HG03342 (cell line): ENCODE measurements around the gene ZDHHC11B.
"Not testable (repeated sequence)": the region's sequence is repeated elsewhere in the genome, so short reads cannot be mapped to it uniquely, and the experiment has no call there.

Experiments used
- ATAC-seq: cut with Tn5 transposase; IDR thresholded peaks from one replicate; pipeline ENCODE4 v1.9.1; 2021; ENCODE audit warnings: mild to moderate bottlenecking, moderate library complexity; ENCODE audit not compliant: unreplicated experiment

The ZDHHC11B gene, protein sequence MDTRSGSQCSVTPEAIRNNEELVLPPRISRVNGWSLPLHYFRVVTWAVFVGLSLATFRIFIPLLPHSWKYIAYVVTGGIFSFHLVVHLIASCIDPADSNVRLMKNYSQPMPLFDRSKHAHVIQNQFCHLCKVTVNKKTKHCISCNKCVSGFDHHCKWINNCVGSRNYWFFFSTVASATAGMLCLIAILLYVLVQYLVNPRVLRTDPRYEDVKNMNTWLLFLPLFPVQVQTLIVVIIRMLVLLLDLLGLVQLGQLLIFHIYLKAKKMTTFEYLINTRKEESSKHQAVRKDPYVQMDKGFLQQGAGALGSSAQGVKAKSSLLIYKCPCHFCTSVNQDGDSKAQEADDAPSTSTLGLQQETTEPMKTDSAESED

DNA sequence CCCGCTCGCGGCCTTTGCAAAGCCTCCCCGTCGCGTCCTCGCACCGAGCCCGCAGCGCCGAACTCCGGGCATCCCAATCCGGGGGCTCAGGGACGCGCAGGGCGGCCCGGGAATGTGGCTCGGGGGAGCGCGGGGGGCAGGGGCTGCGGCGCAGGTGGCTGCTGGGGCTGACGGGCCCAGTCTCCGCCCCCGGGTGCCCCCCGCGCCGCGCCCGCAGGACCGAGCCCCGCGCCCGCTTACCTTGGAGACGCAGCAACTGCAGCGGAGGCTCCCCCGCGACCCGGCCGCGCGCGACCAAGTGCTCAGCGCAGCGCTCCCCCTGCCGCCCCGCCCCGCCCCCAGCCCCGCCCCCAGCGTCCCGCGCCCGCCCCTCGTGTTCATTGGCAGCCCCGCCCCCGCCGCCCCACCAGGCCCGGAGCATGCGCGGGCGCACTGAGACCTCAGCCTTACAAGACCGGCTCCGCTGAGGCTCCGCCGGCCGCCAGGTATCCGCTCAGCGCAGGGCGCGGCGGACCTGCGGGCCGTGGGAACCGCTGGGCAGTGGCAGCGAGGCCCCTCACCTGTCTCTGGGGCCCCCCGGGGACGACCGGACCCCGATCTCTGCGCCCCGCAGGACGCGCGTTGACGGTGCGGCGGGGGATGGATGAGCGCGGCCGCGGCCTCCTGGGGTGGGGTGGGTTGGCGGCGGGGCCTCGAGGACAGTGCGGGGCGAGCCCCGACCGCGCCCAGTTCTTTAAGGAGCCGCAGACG is at the start of gene ZDHHC11B:
Gene ZDHHC11B, minus strand, starts transcription at position 302 of the 750 bp plus-strand sequence. CDS start 17,810 bp downstream, outside the sequence.
- peak; percentile 61 for ATAC-seq

DNA sequence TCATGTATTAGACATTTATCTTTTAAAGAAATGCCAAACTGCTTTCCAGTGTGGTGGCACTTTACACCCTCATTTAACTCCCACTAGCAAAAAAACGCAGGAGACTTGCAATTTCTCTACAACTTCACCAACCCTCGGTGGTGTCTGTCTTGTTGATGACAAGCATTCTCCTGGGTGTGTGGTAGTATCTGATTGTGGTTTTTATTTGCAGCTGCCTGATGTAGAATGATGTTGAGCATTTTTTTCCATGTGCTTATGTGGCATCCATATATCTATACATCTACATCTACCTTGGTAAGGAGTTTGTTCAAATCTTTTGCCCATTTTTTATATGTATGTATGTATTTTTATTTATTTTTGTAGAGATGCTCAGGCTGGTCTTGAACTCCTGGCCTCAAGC is 49.5 kb upstream of the ZDHHC11B start:
- ATAC-seq, result not testable (repeated sequence)

DNA sequence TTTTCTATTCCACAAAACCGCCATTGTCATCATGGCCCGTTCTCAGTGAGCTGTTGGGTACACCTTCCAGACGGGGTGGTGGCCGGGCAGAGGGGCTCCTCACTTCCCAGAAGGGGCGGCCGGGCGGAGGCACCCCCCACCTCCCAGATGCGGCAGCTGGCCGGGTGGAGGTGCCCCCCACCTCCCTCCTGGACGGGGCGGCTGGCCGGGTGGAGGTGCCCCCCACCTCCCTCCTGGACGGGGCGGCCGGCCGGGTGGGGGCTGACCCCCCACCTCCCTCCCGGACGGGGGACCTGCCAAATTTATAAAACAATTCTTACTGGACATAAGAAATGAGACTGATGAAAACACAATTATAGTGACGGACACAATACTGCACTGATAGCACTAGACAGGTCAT is 43.7 kb upstream of the ZDHHC11B start:
- not testable (repeated sequence) for ATAC-seq

DNA sequence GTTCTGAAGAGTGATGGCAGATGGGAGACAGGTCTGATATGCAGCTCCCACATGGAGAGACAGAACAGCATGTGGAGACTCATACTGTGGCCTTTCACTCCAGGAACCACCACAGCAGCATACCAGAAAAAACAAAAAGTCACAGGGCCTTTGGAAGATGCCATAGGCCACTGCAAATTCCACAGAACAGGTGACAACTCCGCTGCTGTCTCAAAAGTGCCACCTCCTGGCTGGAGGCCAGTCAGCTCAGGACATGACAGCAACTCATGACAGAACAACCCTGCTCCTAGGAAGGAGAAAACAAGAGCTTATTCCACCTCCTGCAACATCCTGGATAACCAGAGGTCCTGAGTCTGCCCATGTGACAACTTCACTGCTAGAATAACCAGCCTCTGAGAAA is 41.0 kb upstream of the ZDHHC11B start:
- not testable (repeated sequence) for ATAC-seq

DNA sequence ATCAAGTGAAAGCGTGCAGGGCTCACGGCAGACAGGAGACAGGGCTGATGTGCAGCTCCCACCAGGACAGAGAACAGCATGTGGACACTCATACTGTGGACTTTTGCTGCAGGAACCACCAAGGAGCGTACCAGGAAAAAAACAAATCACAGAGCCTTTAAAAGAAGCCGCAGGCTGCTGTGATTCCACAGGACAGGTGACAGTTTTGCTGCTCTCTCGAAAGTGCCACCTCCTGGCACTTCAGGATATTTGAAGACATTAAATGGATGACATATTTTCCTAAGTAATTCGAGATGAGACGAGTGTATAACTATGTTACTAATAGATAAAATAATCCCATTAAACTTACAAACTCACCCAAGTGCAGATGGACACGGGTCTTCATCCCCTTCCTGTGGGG is 37.0 kb upstream of the ZDHHC11B start:
- ATAC-seq, result no peak

DNA sequence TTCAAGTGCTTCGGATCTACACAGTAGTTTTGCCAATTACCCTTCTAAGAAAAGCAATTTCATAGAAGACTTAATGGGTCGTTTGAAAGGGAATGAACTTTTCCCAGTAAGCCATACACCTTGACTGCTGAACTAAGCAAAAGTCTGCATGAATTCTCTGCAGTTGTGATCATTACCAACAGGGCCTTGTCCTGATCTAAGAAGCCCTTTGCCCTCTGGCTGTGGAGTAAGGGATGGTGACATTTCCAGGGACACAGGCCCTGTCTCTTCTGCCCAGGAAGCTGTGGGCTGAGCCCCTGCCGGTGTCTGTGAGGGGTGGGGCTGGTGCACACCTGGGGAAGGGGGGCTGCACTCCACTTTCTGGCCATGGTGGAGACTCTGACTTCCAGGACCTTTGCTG is 35.7 kb upstream of the ZDHHC11B start:
- no peak for ATAC-seq

DNA sequence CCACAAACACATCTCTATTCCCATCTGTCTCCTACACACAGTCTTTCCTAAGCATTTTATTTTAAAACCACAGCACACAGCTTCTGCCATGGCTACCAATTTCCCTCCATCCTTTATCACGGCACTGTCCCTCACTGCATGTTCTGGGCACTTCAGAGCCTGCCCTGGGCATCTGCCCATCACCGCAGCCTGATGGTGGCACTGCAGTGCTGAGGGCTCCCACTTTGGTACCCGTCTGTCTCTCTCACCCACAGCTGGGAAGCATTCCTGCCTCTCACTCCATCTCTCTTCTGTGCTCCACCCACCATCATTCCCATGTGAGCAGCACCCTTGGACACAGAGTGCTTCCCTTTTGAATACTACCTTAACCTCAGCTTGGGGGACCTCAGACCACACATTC is 34.5 kb upstream of the ZDHHC11B start:
- no peak for ATAC-seq

DNA sequence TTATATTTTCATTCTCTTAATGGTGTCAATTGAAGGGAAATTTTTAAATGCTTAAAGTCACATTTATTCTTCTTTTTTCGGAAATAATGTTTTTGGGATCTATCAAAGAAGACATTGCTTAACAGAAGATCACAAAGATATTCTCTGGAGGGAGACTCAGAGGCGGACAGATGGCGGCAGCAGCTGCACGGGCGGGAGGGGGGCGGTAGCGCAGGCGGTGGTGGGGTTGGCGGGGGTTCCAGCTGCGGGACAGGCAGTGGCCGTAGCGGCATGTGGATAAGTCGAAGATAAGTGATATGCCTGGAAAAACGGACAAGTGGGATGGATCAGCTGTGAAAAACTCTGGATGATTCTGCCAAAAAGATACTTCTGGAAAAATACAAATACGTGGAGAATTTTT is 31.6 kb upstream of the ZDHHC11B start:
- ATAC-seq, result no peak

DNA sequence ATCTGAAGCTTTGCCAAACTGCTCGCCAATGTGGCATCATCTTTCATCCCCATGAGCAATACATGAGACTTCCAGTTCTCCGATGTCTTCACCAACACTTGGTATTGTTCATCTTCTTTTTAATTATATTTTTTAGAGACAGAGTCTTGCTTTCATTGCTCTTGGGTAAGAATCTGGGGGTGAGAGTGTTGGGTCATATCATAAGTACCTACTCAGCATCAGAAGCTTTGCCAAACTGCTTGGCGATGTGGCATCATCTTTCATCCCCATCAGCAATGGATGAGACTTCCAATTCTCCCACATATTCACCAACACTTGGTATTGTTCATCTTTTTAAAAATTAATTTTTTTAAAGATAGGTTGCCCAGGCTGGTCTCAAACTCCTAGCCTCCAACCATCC is 30.9 kb upstream of the ZDHHC11B start:
- ATAC-seq, result no peak

DNA sequence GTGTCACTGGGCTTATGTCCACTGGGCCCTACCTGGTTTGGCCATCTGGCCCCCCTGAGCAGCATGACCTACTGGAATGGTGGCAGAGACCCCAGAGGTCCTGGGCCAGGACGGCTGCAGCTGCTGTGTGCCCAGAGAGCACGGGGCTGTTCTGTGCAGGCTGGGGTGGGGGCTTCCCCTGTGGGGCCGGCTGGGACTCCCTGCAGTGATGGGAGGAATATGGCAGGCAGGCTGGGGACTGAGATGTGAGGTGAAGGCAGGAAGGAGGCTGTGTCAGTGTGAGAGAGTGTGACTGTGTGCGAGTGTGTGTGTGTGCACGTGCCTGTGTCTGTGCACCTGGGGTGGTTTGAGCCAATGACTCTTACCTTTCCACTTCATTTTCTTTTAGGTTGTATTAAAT is 29.0 kb upstream of the ZDHHC11B start:
- not testable (repeated sequence) for ATAC-seq

DNA sequence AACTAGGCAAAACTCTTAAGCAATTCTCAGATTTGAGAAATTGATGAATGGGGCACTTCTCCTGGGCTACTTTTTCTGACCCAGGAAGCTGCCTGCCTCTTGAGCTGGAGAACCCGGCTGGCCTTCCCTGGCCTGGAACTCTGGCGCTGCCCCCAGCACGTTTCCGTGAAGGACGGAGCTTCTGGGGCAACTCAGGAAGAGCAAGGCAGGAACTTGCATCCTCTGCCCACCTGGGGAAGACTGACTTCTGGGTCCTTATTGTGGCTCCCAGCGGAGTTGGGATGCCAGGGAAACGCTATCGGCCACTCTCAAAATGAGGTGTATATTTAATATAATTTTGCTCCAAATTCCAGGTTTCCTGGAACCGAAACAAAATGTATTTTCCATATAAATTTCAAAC is 26.9 kb upstream of the ZDHHC11B start:
- ATAC-seq, result not testable (repeated sequence)

DNA sequence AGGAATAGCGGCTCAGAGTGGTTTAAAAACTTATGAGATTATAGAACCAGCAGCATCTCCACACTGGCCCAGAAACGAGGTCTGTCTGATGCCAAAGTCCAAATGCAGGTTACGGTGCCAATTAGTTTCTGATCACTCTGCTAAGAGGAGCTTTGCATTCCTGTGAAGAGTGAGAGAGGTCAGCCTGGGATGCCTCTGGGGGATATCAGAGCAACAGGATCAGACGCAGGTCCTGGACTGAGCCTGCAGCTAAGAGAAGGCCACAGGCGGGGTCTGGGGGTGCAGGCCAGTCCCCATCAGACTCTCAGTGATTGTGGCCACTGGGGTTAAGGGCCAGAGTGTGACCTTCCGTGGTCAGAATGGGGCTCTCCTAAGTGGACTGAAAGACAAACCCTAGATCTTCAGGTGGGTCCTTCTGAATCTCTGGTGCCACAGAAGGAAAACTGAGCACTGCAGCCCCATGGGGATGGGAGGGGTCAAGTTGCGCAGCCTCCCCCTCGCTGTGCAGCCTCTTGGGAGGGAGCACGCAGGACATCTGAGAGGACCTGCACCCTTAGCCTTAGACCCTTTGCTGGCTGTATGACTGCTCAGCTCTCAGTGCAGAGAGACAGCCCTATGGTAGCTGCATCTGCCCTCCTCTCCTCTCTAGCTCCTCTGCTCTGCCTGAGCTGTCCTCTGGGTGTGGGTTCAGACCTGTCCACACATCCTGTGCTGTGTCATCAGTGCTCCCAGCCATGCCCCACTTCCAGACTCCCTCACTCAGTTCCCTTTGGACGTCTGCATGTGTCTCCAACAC is 23.4 kb upstream of the ZDHHC11B start:
- not testable (repeated sequence) for ATAC-seq

DNA sequence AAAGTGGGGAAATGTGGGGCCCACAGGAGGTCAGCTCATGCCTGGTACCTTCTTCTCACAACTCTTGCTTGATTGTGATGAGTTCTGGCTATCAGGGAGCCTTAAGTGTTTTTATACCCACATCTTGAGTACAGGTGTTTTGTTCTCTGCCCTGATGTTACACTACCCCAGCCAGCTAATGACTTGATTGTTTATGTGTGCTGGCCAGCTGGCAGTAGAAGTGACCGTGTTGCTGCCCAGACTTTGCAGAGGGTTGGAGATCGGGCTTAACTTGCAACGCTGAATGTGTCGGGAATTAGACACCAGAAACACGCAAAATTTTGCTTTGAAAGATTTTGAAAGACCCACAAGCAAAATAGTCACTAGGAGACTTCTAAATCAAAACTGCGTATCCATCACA is 16.9 kb upstream of the ZDHHC11B start:
- ATAC-seq, result no peak

DNA sequence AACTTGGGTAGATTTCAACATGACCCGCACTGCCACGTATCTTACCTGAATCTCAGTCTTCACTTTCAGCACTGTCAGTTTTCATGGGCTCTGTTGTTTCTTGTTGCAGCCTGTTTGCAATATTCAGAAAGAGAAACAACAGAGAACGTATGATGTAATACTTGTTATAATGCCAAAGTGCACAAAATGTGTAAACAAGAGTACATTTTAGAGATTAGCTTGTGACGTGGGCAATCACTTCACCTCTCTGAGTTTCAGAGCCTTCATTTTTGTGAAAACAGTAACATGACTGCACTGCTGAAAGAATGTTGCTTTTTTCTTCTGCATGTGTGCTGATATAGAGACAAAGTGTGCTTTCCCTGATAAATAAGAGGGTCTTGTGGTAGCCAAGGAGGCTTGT is 16.5 kb upstream of the ZDHHC11B start:
- ATAC-seq, result not testable (repeated sequence)

DNA sequence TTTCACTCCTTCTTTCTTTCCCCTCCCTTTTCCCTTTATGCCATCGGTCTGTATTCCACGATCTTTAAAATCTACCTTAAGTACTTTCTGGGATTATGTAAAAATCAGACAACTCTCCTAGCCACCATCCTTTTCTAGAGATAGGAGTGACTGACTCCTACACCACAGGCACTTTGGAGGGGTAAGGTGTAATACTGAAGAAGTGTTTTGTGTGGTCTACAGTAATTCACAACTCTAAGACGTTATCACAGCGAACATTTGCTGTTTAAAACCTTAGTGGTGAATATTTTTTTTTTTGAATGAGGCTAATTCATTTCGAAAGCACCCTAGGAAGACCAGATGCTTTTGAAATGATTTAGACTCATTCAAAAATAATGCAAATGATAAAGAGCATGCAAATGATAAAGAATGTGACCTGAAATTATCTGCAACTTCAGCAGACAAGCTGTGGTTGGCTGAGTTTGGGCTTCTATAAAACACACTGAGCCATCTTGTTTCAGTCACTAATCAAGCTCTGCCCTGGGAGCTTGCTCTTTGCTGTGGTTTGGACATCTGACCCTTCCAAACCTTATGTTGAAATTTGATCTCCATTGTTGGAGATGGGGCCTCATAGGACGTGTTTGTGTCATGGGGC is 14.1 kb upstream of the ZDHHC11B start:
- ATAC-seq, result not testable (repeated sequence)

DNA sequence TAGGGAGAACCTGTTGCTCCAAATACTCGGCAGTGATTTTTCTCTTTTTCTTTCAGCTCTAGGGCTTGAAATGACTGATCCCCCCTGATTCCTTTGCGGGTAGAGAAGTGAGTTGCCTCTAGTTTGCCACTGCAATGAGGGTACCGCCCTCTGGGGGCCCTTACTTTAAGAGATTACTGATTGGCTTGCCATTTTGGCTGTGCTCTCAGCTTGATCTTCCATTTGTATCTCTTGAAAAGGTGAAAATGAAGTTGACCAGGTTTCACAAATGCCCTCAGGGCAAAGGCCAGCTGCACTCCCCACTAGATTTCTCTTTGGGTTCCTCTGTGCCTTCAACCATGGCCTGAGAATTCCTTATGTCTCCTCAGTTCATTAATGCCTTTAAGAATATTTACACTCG is 13.5 kb upstream of the ZDHHC11B start:
- not testable (repeated sequence) for ATAC-seq

DNA sequence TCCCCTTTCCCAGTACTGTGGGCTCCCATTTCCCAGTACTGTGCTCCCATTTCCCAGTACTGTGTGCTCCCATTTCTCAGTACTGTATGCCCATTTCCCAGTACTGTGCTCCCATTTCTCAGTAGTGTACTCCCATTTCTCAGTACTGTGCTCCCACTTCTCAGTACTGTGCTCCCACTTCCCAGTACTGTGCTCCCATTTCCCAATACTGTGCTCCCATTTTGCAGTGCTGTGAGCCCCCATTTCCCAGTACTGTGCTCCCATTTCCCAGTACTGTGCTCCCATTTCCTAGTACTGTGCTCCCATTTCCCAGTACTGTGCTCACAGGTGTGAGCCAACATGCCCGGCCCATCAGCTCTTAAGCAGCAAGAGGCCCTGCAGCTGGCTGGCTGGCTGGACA is 11.3 kb upstream of the ZDHHC11B start:
- ATAC-seq, result not testable (repeated sequence)

DNA sequence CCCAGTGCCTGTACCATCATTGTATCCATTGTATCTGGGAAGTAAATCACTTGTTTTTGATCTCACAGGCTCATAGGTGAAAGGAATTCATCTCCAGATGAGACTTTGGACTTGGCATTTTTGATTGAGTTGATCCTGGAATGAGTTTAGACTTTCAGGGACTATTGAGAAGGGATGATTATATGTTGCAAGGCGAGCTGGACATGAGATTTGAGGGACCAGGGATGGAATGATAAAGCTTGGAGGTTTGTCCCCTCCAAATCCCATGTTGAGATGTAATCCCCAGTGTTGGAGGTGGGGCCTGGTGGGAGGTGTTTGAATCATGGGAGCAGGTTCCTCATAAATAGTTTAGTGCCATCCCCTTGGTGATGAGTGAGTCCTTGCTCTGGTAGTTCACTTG is 10.4 kb upstream of the ZDHHC11B start:
- ATAC-seq, result not testable (repeated sequence)

DNA sequence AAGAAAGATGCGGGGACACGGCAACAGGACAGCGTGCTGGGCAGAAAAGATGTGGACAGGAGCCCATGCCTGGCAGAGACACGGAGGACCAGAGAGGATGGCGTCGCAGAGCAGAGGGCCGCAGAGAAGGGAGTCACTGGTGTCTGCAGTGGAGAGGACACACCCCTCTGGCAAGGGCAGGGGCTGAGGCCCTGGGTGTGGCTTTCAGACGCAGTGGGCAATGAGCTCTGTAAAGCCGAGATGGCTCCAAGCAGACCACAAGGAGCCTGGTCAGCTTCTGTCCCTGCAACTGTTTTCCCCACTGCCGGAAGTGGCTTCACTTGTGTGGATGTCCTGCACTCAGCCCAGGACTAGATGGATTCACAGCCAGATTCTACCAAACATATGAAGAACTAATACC is 4.2 kb upstream of the ZDHHC11B start:
- ATAC-seq, result not testable (repeated sequence)

DNA sequence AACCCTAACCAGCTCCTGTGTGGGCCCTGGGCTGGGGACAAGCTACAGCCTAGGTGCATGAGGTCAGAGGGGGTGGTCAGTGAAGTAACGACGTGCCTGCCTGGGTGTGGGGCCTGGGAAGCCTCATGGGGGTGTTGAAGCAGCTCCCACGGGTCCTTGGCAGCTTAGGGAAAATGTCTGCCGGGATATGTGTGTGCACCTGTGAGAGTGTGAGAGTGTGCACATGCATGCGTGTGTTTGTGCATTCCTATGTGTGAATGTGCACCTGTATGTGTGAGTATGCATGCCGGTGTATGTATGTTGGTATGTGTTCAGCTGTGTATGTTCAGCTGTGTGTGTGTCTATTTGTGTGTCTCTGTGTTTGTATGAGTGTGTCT is 3.3 kb upstream of the ZDHHC11B start:
- not testable (repeated sequence) for ATAC-seq
